HG02642 (cell line): ENCODE results near the gene TMEM127.
A peak's percentile ranks its signal among the peaks of the same experiment; 100 is the strongest.

Source experiments
- ATAC-seq: cut with Tn5 transposase; IDR thresholded peaks from one replicate; pipeline ENCODE4 v1.9.1; 2021; ENCODE audit warnings: mild to moderate bottlenecking; ENCODE audit not compliant: unreplicated experiment, poor library complexity

TMEM127 gene

GRCh38 chr2:96208143-96209010 lies 57.4 kb downstream of the TMEM127 start, which contains the start of gene STARD7:
Gene STARD7 (minus strand): TSS chr2:96208827. CDS start chr2:96208434, 393 bp downstream.
- ATAC-seq = peak; percentile 92

GRCh38 chr2:96207774-96208142 lies 58.0 kb downstream of the TMEM127 start:
- ATAC-seq = peak; percentile 7

GRCh38 chr2:96207073-96207773 lies 58.6 kb downstream of the TMEM127 start:
- ATAC-seq = no peak

- ATAC-seq = no peak
These were observed 59.9 kb downstream of the TMEM127 start for GRCh38 chr2:96205888-96206287.

- ATAC-seq = no peak
These were observed 60.8 kb downstream of the TMEM127 start for GRCh38 chr2:96204836-96205624.

GRCh38 chr2:96203130-96204028 lies 62.4 kb downstream of the TMEM127 start:
- ATAC-seq = no peak

GRCh38 chr2:96202152-96202854 lies 63.5 kb downstream of the TMEM127 start:
- ATAC-seq = no peak

- no peak for ATAC-seq
These were observed 64.5 kb downstream of the TMEM127 start for GRCh38 chr2:96201338-96201737.

GRCh38 chr2:96198921-96199320 lies 66.9 kb downstream of the TMEM127 start:
- ATAC-seq = no peak
